GM12878 (cell line): ENCODE results near the gene TOX2.

ENCODE experiments used
- BMI1 ChIP-seq: fragments of 450-650 bp; IDR thresholded peaks from 2 replicates; pipeline ENCODE4 v1.6.1; 2016; ENCODE audit warnings: mild to moderate bottlenecking, moderate library complexity, borderline replicate concordance
- CREM ChIP-seq: IDR thresholded peaks from 2 replicates; pipeline ENCODE4 v1.6.1; 2014; ENCODE audit warnings: antibody characterized with exemption, low read depth
- CTCF ChIP-seq, 3 experiments: IDR thresholded peaks in 2 of 3; conservative IDR thresholded peaks in 1 of 3; 2 replicates each; pipeline ENCODE4 v1.5.1; 2011; ENCODE audit warnings: low read depth in 3 of 3, low read length in 3 of 3, mild to moderate bottlenecking in 3 of 3, control low read depth in 2 of 3, moderate library complexity in 2 of 3, inconsistent platforms in 1 of 3, mixed read lengths in 1 of 3; ENCODE audit not compliant: control insufficient read depth in 2 of 3, insufficient read depth in 1 of 3; ENCODE audit errors: extremely low read depth in 1 of 3
- HDAC2 ChIP-seq: fragments of 200-600 bp; sonication (generic); IDR thresholded peaks from 2 replicates; pipeline ENCODE4 v1.6.1; 2017
- PML ChIP-seq: IDR thresholded peaks from 2 replicates; pipeline ENCODE4 v1.6.1; 2012; ENCODE audit warnings: low read length, inconsistent platforms
- RCOR1 ChIP-seq: conservative IDR thresholded peaks from 2 replicates; pipeline ENCODE4 v1.6.1; 2012; ENCODE audit warnings: low read depth, low read length, improper control_type of control experiment
- REST ChIP-seq: IDR thresholded peaks from 2 replicates; pipeline ENCODE4 v1.6.1; 2012; ENCODE audit warnings: mild to moderate bottlenecking, low read depth, low read length
- SMAD1 ChIP-seq: fragments of 450-650 bp; IDR thresholded peaks from 2 replicates; pipeline ENCODE4 v1.6.1; 2018; ENCODE audit warnings: mild to moderate bottlenecking, low read depth; ENCODE audit not compliant: partially characterized antibody
- TCF12 ChIP-seq: IDR thresholded peaks from 2 replicates; pipeline ENCODE4 v1.6.1; 2011; ENCODE audit warnings: low read depth, mild to moderate bottlenecking, low read length

- no peak for TF ChIP-seq PML
- no peak for TF ChIP-seq CTCF (IDR thresholded peaks at IDR 0.05 in 2 of 3, conservative IDR thresholded peaks at IDR 0.05 in 1 of 3; ENCODE audit: control insufficient read depth in 2 of 3, extremely low read depth in 1 of 3, insufficient read depth in 1 of 3, low read depth in 3 of 3, low read length in 3 of 3)
- no peak for TF ChIP-seq REST
- TF ChIP-seq RCOR1, result no peak
- no peak for TF ChIP-seq CREM
- TF ChIP-seq SMAD1, result no peak
- TF ChIP-seq HDAC2, result no peak
- no peak for TF ChIP-seq BMI1
- TF ChIP-seq TCF12, result no peak
These were observed 170.2 kb downstream of the TOX2 start for GRCh38 chr20:44084891-44085290.
